GM12878 (cell line): ENCODE results near the gene MIA2. TPM values are rescaled to one million over a fixed set of nuclear protein-coding genes. Genes with fewer than 3 reads are reported as not detected.

Experiments used
- ATAC-seq: fragments of 200-7000 bp; cut with Tn5 transposase; 3 replicates; pipeline ENCODE4 v1.9.1; 2020; ENCODE audit warnings: mild to moderate bottlenecking, moderate library complexity
- BruUV-seq: library from RNA; stranded (reverse); fragments of 400-500 nt; replicated peaks from 2 replicates; lab custom pipeline; 2021; lab: Mats Ljungman, UMichigan
- CTCF ChIA-PET: fragments of 300-600 bp; sonication (Branson Sonifier 250); formaldehyde crosslinking; extraction: SDS; loops from one replicate; lab custom pipeline; 2021; ENCODE audit warnings: inconsistent platforms; lab: Yijun Ruan, JAX
- POLR2A ChIA-PET: fragments of 350-600 bp; formaldehyde crosslinking; extraction: SDS; loops from one replicate; lab custom pipeline; 2021; ENCODE audit warnings: inconsistent platforms; lab: Charles Lee
- RAD21 ChIA-PET: fragments of 300-600 bp; sonication (Branson Sonifier 250); formaldehyde crosslinking; loops from one replicate; lab custom pipeline; 2023; ENCODE audit warnings: antibody characterized with exemption; ENCODE audit not compliant: unreplicated experiment; lab: Charles Lee
- SMC1A ChIA-PET: fragments of 300-600 bp; sonication (Branson Sonifier 250); formaldehyde crosslinking; loops from one replicate; lab custom pipeline; 2023; ENCODE audit not compliant: unreplicated experiment, uncharacterized antibody; lab: Charles Lee
- DNase-seq: peaks from one replicate; pipeline ENCODE4 v3.0.0-alpha.2; 2011; ENCODE audit warnings: low read depth, low spot score
- FAIRE-seq: peaks from 3 replicates; lab custom pipeline; 2011; peaks lifted over from hg19 to GRCh38; lab: Jason Lieb, UNC
- H2AFZ ChIP-seq: 2 replicates; pipeline ENCODE4 v1.6.0; 2011; ENCODE audit warnings: low read depth, low read length, control low read depth; ENCODE audit not compliant: control insufficient read depth
- H3K27ac ChIP-seq: 2 replicates; pipeline ENCODE4 v1.5.1; 2011; ENCODE audit warnings: control low read depth; ENCODE audit not compliant: control insufficient read depth, insufficient read depth
- H3K27me3 ChIP-seq, 2 experiments: replicated peaks in 1 of 2; 2 replicates each; pipeline versions ENCODE4 v1.6.0 to v1.6.1; 2011; ENCODE audit warnings: low read length in 1 of 2; ENCODE audit not compliant: control insufficient read depth in 2 of 2, insufficient read depth in 2 of 2
- H3K36me3 ChIP-seq, 2 experiments: 2 replicates each; pipeline ENCODE4 v1.5.1; 2011; ENCODE audit warnings: low read length in 1 of 2; ENCODE audit not compliant: control insufficient read depth in 2 of 2, insufficient read depth in 2 of 2
- H3K4me1 ChIP-seq: 2 replicates; pipeline ENCODE4 v1.6.1; 2011; ENCODE audit warnings: mild to moderate bottlenecking, low read length, moderate library complexity, mixed read lengths; ENCODE audit not compliant: control insufficient read depth, insufficient read depth
- H3K4me2 ChIP-seq: 2 replicates; pipeline ENCODE4 v1.6.0; 2011; ENCODE audit warnings: control low read depth; ENCODE audit not compliant: control insufficient read depth, insufficient read depth
- H3K4me3 ChIP-seq: fragments of 200-600 bp; sonication (generic); 2 replicates; pipeline ENCODE4 v1.5.1; 2016
- H3K79me2 ChIP-seq: 2 replicates; pipeline ENCODE4 v1.6.0; 2011; ENCODE audit warnings: low read length; ENCODE audit not compliant: control insufficient read depth, insufficient read depth
- H3K9ac ChIP-seq: 2 replicates; pipeline ENCODE4 v1.8.0; 2011; ENCODE audit warnings: low read length, control low read depth, mixed read lengths; ENCODE audit not compliant: control insufficient read depth, insufficient read depth
- H3K9me3 ChIP-seq: replicated peaks from 3 replicates; pipeline ENCODE4 v1.5.1; 2011; ENCODE audit warnings: mild to moderate bottlenecking, low read length; ENCODE audit not compliant: control insufficient read depth, insufficient read depth
- H4K20me1 ChIP-seq: 2 replicates; pipeline ENCODE4 v1.6.0; 2011; ENCODE audit not compliant: control insufficient read depth, insufficient read depth
- RB1 ChIP-seq: fragments of 450-650 bp; formaldehyde crosslinking; IDR thresholded peaks from 2 replicates; pipeline ENCODE4 v1.6.1; 2017; ENCODE audit warnings: mild to moderate bottlenecking, borderline replicate concordance
- REST ChIP-seq: IDR thresholded peaks from 2 replicates; pipeline ENCODE4 v1.6.1; 2012; ENCODE audit warnings: mild to moderate bottlenecking, low read depth, low read length
- ZBTB40 ChIP-seq: fragments of 450-650 bp; IDR thresholded peaks from 2 replicates; pipeline ENCODE4 v1.6.1; 2016; ENCODE audit warnings: mild to moderate bottlenecking, moderate library complexity, borderline replicate concordance
- whole genome bisulfite sequencing: methylation state at CpG from one replicate; pipeline ENCODE4 v1.1.6; 2016; ENCODE audit warnings: low lambda C conversion rate; ENCODE audit not compliant: insufficient replicate concordance, insufficient coverage; ENCODE audit errors: missing lambda C conversion rate; 5-methylcytosine and 5-hydroxymethylcytosine counted together
- in situ Hi-C: fragments of 300-500 bp; cut with MboI; formaldehyde crosslinking; loops from 9 replicates; pipeline ENCODE4 v1.14.3; 2018; ENCODE audit warnings: mixed read lengths
- intact Hi-C: fragments of 100-400 bp; cut with micrococcal nuclease; formaldehyde crosslinking; loops from one replicate; pipeline ENCODE4 v1.14.2; 2022; ENCODE audit not compliant: unreplicated experiment
- polyA plus RNA-seq, 11 experiments: library from polyadenylated mRNA; depleted of rRNA in 4 of 11; unstranded in 6 of 11; stranded (reverse) in 5 of 11; fragments of >200 nt; fragmentation: Nextera tagmentation in 4 of 11; fragmentation: Illumina TruSeq in 1 of 11; extraction: Ambion mirVana in 4 of 11; extraction: Trizol in 1 of 11; gene quantifications; 1 replicate in 1 of 11; 2 replicates in 10 of 11; pipeline versions ENCODE4 v1.2.1 to v1.2.3, GENCODE V29; 2011 to 2016; ENCODE audit warnings: inconsistent platforms in 2 of 11, missing spikeins in 2 of 11, low read depth in 1 of 11
- total RNA-seq, 4 experiments: library from RNA; depleted of rRNA in 3 of 4; stranded (reverse); fragments of >200 nt in 3 of 4; fragmentation: Illumina TruSeq in 1 of 4; extraction: Trizol in 1 of 4; gene quantifications; 2 replicates each; pipeline versions ENCODE4 v1.2.1 to v1.2.3, GENCODE V29; 2013 to 2021

Gene MIA2
- total and polyA plus RNA-seq, 10 of the 15 experiments (the other 5 are each of a cell fraction or from before 2014, with no cell fraction given) = 6.3 to 36.8 (median 17.1) TPM

GRCh38 chr14:39212693-39213092 lies 21.0 kb upstream of the MIA2 start:
- FAIRE-seq (no peak), DNase-seq (no peak), ATAC-seq (no peak)
- Histone ChIP-seq H3K4me1 (no peaks in the 10 kb centered on the region), H3K9ac (no peak overlapping the region), H3K27ac (no peak overlapping the region), H4K20me1 (no peaks in the 10 kb centered on the region), H3K79me2 (no peaks in the 10 kb centered on the region), H3K27me3 (no peaks in the 10 kb centered on the region), H3K36me3 (no peaks in the 10 kb centered on the region), H3K4me2 (no peak overlapping the region), H2AFZ (no peak overlapping the region), H3K9me3 (no peaks in the 10 kb centered on the region), H3K4me3 (no peak overlapping the region)
- CTCF ChIA-PET = no interaction called here
- in situ Hi-C loops (no loop called here), intact Hi-C loops (no loop called here)
- 100% methylated on average over 1 of the region's 1 CpG for WGBS
- POLR2A ChIA-PET = no interaction called here
- SMC1A ChIA-PET = interaction anchor here (0.6 kb wide), 1 partner anchor 771 kb away, joined by 3 read pairs; no protein-coding TSS in a partner anchor
- no peak for TF ChIP-seq REST
- no peak for TF ChIP-seq RB1
- TF ChIP-seq ZBTB40 = no peak
- RAD21 ChIA-PET = no interaction called here
- BruUV-seq = no TSS peak
